ENCODE data around the gene SYNGR4.
A peak's percentile ranks its signal among the peaks of the same experiment; 100 is the strongest.
"Not testable (repeated sequence)": the region's sequence is repeated elsewhere in the genome, so short reads cannot be mapped to it uniquely, and the experiment has no call there.

Gene SYNGR4

GRCh38 chr19:48386981-48387380, 22.8 kb downstream of the SYNGR4 start:
- H3K4me3 ChIP-seq (ENCODE audit: low read length), result no peak overlapping the region
- TF ChIP-seq, protein P1, sequence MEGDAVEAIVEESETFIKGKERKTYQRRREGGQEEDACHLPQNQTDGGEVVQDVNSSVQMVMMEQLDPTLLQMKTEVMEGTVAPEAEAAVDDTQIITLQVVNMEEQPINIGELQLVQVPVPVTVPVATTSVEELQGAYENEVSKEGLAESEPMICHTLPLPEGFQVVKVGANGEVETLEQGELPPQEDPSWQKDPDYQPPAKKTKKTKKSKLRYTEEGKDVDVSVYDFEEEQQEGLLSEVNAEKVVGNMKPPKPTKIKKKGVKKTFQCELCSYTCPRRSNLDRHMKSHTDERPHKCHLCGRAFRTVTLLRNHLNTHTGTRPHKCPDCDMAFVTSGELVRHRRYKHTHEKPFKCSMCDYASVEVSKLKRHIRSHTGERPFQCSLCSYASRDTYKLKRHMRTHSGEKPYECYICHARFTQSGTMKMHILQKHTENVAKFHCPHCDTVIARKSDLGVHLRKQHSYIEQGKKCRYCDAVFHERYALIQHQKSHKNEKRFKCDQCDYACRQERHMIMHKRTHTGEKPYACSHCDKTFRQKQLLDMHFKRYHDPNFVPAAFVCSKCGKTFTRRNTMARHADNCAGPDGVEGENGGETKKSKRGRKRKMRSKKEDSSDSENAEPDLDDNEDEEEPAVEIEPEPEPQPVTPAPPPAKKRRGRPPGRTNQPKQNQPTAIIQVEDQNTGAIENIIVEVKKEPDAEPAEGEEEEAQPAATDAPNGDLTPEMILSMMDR (conservative IDR thresholded peaks at IDR 0.05; ENCODE audit: low read length), result no peak
- no peak for DNase-seq (ENCODE audit: low read depth)

DNA sequence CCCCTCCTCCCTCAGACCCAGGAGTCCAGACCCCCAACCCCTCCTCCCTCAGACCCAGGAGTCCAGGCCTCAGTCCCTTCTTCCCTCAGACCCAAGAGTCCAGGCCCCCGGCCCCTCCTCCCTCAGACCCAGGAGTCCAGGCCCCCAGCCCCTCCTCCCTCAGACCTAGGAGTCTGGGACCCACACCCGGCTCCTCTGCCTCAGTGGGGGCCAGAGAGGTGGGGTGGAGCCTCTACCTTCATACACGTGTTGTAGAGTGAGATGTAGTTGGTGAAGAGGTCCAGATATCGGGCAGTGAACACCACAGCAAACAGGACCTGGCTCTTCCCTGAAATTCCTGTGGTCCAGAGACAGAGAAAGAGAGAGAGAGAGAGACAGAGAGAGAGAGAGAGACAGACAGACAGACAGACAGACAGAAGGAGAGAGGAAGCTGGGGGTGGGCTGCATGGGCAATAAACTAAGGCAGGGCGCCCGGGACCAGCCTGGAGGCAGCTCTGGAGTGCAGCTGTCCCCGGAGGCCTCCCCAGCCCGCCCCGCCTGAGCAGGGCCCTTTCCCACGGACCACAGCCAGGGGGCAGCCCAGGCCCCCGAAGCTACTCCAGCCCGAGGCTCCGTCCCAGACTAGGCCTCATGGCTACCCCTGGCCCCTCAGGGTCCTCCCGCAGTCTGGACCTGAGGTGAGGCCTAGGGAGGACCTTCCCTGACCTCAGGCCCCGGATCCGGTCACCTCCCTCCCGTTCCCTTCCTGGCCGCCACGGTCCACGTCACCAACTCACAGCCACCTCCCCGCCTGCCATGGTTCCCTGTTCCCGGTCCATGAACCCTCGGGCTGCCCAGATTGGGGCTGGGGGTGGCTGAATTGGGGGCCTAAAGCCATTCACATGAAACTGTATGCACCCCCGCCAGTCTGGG, 26.3 kb downstream of the SYNGR4 start:
- peak; percentile 63 for DNase-seq (ENCODE audit: low read depth)
- TF ChIP-seq, protein P1 (conservative IDR thresholded peaks at IDR 0.05; ENCODE audit: low read length), result peak; percentile 52
- peak overlapping the region; percentile 95 for H3K4me3 ChIP-seq (ENCODE audit: low read length)

- DNase-seq (ENCODE audit: low read depth), result peak; percentile 66
- H3K4me3 ChIP-seq (ENCODE audit: low read length), result peak within 1 kb of the TSS; percentile 95
- TF ChIP-seq, protein P1 (conservative IDR thresholded peaks at IDR 0.05; ENCODE audit: low read length), result peak; percentile 86
These were observed 27.2 kb downstream of the SYNGR4 start, which contains the start of gene KDELR1 for GRCh38 chr19:48391100-48392005. Gene KDELR1 (minus strand): TSS chr19:48391551. CDS start chr19:48391358, 193 bp downstream.

DNA sequence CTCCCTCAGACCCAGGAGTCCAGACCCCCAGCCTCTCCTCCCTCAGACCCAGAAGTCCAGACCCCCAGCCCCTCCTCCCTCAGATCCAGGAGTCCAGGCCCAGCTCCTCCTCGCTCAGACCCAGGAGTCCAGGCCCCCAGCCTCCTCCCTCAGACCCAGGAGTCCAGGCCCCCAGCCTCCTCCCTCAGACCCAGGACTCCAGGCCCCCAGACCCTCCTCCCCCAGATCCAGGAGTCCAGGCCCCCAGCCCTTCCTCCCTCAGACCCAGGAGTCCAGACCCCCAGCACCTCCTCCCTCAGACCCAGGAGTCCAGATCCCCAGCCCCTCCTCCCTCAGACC, 27.8 kb downstream of the SYNGR4 start:
- DNase-seq (ENCODE audit: low read depth); H3K4me3 ChIP-seq (ENCODE audit: low read length): not testable (repeated sequence)

GRCh38 chr19:48392860-48393558, 28.8 kb downstream of the SYNGR4 start:
- DNase-seq (ENCODE audit: low read depth), result no peak
- peak overlapping the region; percentile 45; the same call in 1 of the 2 replicates for H3K4me3 ChIP-seq (ENCODE audit: low read length)

DNA sequence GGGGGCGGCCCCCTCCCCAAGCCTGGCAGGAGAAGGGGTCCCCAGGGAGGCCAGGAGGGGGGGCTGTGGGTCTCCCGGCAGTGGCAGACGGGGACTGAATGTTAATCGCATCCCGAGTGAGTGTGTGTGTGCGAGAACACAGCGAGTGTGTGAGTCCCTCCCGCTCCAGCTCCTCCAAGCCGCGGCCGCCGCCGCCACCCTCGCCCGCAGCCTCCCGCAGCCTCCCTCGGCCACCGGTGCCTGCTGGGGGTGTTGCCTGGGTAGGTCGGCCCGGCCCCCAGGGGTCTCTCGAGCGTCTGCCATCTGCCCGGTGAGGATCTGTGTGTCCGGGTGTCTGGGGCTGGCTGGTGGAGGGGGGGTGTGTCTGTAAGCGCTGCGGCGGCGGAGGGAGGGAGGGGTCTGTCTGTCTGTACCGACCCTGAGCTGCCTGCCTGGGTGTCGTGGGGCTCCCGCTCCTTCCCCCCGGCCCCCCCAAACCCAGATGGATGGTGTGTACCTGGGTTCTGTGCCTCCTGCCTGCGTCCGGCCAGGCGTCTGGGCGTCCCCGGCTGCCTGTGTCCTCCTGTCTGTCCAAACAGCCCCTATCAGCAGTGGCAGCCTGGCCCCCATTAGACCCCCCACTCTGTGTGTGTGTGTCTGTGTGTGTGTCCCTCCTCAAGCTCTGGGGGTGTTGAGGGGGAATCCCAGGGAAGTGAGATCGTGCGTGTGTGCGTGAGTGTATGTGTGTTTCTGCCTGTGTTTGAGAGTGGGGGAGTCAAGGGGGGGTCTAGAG, 29.6 kb downstream of the SYNGR4 start, which contains the start of gene GRIN2D:
GRIN2D (plus strand) TSS at position 110 of the 772 bp plus-strand sequence. CDS start 4,725 bp downstream, outside the sequence.
- peak within 1 kb of the TSS; percentile 45 for H3K4me3 ChIP-seq (ENCODE audit: low read length)
- TF ChIP-seq, protein P1 (conservative IDR thresholded peaks at IDR 0.05; ENCODE audit: low read length), result no peak
- peak; percentile 38 for DNase-seq (ENCODE audit: low read depth)

More at GRCh38 chr19:48392860-48393558, 28.8 kb downstream of the SYNGR4 start:
- TF ChIP-seq, protein P1 (conservative IDR thresholded peaks at IDR 0.05; ENCODE audit: low read length), result no peak

Data from AG10803 (cell line).